Smooth muscle cell (in vitro differentiated cells): ENCODE data around the gene ADGRB3. TPM values are rescaled to one million over a fixed set of nuclear protein-coding genes. Genes with fewer than 3 reads are reported as not detected.
"Not testable (repeated sequence)": the region's sequence is repeated elsewhere in the genome, so short reads cannot be mapped to it uniquely, and the experiment has no call there.

Source experiments
- DNase-seq: peaks from one replicate; lab custom pipeline; 2025; ENCODE audit not compliant: unreplicated experiment; lab: John Stamatoyannopoulos, UW
- H2AFZ ChIP-seq: fragments of 200-600 bp; sonication (generic); 2 replicates; pipeline ENCODE4 v1.6.0; 2016; ENCODE audit warnings: antibody characterized with exemption, low read depth, mild to moderate bottlenecking
- H3F3A ChIP-seq: fragments of 200-600 bp; sonication (generic); 2 replicates; pipeline ENCODE4 v1.6.0; 2017; ENCODE audit warnings: antibody characterized with exemption, low read depth
- H3K27ac ChIP-seq: fragments of 200-600 bp; sonication (generic); 2 replicates; pipeline ENCODE4 v1.5.1; 2016; ENCODE audit warnings: low read depth, mild to moderate bottlenecking
- H3K27me3 ChIP-seq: fragments of 200-600 bp; sonication (generic); 2 replicates; pipeline ENCODE4 v1.6.1; 2016; ENCODE audit warnings: low read depth, mild to moderate bottlenecking
- H3K36me3 ChIP-seq: fragments of 200-600 bp; sonication (generic); 2 replicates; pipeline ENCODE4 v1.5.1; 2016; ENCODE audit warnings: low read depth
- H3K4me1 ChIP-seq: fragments of 200-600 bp; sonication (generic); 2 replicates; pipeline ENCODE4 v1.5.1; 2016; ENCODE audit warnings: low read depth
- H3K4me2 ChIP-seq: fragments of 200-600 bp; sonication (generic); 2 replicates; pipeline ENCODE4 v1.6.0; 2016; ENCODE audit warnings: mild to moderate bottlenecking
- H3K4me3 ChIP-seq: fragments of 200-600 bp; sonication (generic); 2 replicates; pipeline ENCODE4 v1.5.1; 2016; ENCODE audit warnings: mild to moderate bottlenecking
- H3K79me2 ChIP-seq: fragments of 200-600 bp; sonication (generic); 2 replicates; pipeline ENCODE4 v1.6.0; 2016; ENCODE audit warnings: low read depth, mild to moderate bottlenecking
- H3K9ac ChIP-seq: fragments of 200-600 bp; sonication (generic); 2 replicates; pipeline ENCODE4 v1.6.0; 2016; ENCODE audit warnings: low read depth
- H3K9me3 ChIP-seq: fragments of 200-600 bp; sonication (generic); replicated peaks from 2 replicates; pipeline ENCODE4 v1.5.1; 2016; ENCODE audit warnings: low read depth
- H4K20me1 ChIP-seq: fragments of 200-600 bp; sonication (generic); 2 replicates; pipeline ENCODE4 v1.6.0; 2016; ENCODE audit warnings: low read depth
- WGBS: methylation state at CpG from one replicate; pipeline ENCODE4 v1.1.7; 2016; ENCODE audit warnings: low lambda C conversion rate; 5-methylcytosine and 5-hydroxymethylcytosine counted together
- polyA plus RNA-seq: library from polyadenylated mRNA; unstranded; fragments of >200 nt; fragmentation: Nextera tagmentation; extraction: Ambion mirVana; gene quantifications from 2 replicates; pipeline ENCODE4 v1.2.1, GENCODE V29; 2016
- total RNA-seq: library from RNA; depleted of rRNA; stranded (reverse); fragments of >200 nt; gene quantifications from 2 replicates; pipeline ENCODE4 v1.2.3, GENCODE V29; 2014
- TF ChIP-seq, protein P1 (sequence below): fragments of 200-600 bp; sonication (generic); IDR thresholded peaks from 2 replicates; pipeline ENCODE4 v1.5.1; 2017; ENCODE audit warnings: borderline replicate concordance, mild to moderate bottlenecking, antibody characterized with exemption; ENCODE audit not compliant: insufficient read depth, poor library complexity, severe bottlenecking

ADGRB3 gene
- total and polyA plus RNA-seq, 2 experiments from 2014 or later, result 0.34 to 0.63 TPM

DNA sequence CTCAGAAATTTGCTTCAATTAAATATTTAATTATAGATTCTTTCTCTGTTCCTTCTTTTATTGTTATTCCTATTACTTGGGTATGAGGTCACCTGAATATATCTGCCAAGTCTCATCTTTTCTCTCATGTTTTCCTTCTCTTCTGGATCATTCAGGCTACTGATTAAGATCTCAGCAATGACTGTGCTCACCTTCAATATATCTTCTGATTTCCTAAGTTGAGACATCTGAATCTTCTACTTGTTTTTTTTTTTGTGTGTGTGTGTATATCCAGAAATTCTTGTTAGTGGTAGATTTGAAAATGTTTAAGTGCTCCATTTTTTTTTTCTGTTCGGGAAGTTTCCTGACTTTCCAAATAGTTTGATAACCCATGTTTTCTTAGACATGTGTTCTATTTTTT is 108.0 kb downstream of the ADGRB3 start:
- H3K4me1 ChIP-seq, result no peaks in the 10 kb centered on the region
- no peaks in the 10 kb centered on the region for H3K27me3 ChIP-seq
- H3K36me3 ChIP-seq, result no peaks in the 10 kb centered on the region
- no peak overlapping the region for H2AFZ ChIP-seq
- H4K20me1 ChIP-seq, result no peaks in the 10 kb centered on the region
- no peak overlapping the region for H3K4me2 ChIP-seq
- no peak overlapping the region for H3K4me3 ChIP-seq
- TF ChIP-seq, protein P1, sequence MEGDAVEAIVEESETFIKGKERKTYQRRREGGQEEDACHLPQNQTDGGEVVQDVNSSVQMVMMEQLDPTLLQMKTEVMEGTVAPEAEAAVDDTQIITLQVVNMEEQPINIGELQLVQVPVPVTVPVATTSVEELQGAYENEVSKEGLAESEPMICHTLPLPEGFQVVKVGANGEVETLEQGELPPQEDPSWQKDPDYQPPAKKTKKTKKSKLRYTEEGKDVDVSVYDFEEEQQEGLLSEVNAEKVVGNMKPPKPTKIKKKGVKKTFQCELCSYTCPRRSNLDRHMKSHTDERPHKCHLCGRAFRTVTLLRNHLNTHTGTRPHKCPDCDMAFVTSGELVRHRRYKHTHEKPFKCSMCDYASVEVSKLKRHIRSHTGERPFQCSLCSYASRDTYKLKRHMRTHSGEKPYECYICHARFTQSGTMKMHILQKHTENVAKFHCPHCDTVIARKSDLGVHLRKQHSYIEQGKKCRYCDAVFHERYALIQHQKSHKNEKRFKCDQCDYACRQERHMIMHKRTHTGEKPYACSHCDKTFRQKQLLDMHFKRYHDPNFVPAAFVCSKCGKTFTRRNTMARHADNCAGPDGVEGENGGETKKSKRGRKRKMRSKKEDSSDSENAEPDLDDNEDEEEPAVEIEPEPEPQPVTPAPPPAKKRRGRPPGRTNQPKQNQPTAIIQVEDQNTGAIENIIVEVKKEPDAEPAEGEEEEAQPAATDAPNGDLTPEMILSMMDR, result no peak
- H3K9ac ChIP-seq, result no peak overlapping the region
- H3K79me2 ChIP-seq, result no peaks in the 10 kb centered on the region
- 74% methylated on average over 1 of the region's 1 CpG for WGBS
- H3K9me3 ChIP-seq, result no peaks in the 10 kb centered on the region
- H3K27ac ChIP-seq, result no peak overlapping the region
- H3F3A ChIP-seq, result no peaks in the 10 kb centered on the region
- DNase-seq, result no peak

GRCh38 chr6:68744376-68744775 is 109.3 kb downstream of the ADGRB3 start:
- not testable (repeated sequence) for H3K4me2 ChIP-seq, H3K4me3 ChIP-seq, H2AFZ ChIP-seq, H3K4me1 ChIP-seq, H3K9ac ChIP-seq, DNase-seq, H4K20me1 ChIP-seq, H3K9me3 ChIP-seq, H3K27ac ChIP-seq, H3K36me3 ChIP-seq, H3K79me2 ChIP-seq, H3K27me3 ChIP-seq, H3F3A ChIP-seq
- WGBS, result 91% methylated on average over 1 of the region's 1 CpG

DNA sequence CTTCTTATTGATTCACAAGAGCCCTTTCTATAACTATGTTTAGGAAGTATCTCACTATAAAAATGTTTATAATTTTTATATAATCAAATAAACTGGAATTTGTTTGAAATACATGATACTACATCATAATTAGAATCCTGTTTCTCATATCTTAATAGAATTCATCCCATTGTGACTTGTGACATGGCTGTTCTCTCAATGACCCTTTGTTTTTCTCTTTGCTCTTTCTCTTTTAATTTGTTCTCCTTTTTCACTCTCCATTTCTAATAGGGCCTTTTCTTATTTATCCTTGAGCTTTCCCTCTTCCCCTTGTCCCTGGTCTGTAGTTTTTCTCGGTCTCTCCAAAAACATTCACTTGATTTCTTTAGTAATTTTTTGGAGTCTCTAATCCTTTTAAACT is 111.3 kb downstream of the ADGRB3 start:
- no peak overlapping the region for H3K9ac ChIP-seq
- H3K27me3 ChIP-seq, result no peaks in the 10 kb centered on the region
- no peak overlapping the region for H3K27ac ChIP-seq
- no peak for DNase-seq
- no peaks in the 10 kb centered on the region for H3K9me3 ChIP-seq
- no peaks in the 10 kb centered on the region for H3K79me2 ChIP-seq
- no peaks in the 10 kb centered on the region for H3F3A ChIP-seq
- H3K4me2 ChIP-seq, result no peak overlapping the region
- no peaks in the 10 kb centered on the region for H3K4me1 ChIP-seq
- 91% methylated on average over 1 of the region's 1 CpG for WGBS
- TF ChIP-seq, protein P1, result no peak
- H3K36me3 ChIP-seq, result no peaks in the 10 kb centered on the region
- no peaks in the 10 kb centered on the region for H4K20me1 ChIP-seq
- H2AFZ ChIP-seq, result no peak overlapping the region
- no peak overlapping the region for H3K4me3 ChIP-seq

DNA sequence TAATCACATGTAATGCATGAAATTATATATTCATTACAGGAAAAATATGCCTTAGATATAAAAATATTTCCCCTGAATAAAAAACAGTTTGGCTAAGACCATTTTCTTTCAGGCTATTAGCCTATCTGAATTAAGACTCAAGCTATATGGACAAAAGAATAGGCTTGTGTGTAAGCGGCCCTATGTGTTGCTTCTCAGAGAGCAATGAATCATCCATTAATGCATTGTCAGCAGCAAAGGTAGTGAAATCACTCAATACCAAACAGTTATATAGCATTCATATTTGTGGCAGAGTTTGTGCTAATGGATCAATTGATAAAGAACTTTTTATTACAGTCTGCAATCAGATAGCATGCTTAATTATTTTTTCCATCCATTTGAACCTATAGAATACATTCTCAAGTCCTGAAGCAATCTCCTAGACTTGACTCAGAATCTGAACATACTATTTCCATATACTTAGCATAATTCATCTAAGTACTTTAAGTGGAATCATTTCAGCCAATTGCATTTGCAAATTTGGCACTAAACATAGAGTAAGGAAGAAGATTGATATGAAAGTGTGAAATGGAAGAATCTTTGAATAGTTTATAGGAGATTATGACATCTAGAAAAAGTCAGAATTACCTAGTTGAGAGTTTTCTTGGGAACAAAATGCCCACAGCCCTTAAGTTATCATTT is 112.2 kb downstream of the ADGRB3 start:
- H3K4me2 ChIP-seq, result no peak overlapping the region
- no peak overlapping the region for H3K4me3 ChIP-seq
- no peaks in the 10 kb centered on the region for H4K20me1 ChIP-seq
- no peaks in the 10 kb centered on the region for H3K79me2 ChIP-seq
- no peak overlapping the region for H3K27ac ChIP-seq
- no peak overlapping the region for H2AFZ ChIP-seq
- DNase-seq, result no peak
- H3K27me3 ChIP-seq, result no peaks in the 10 kb centered on the region
- no peaks in the 10 kb centered on the region for H3K9me3 ChIP-seq
- H3F3A ChIP-seq, result no peaks in the 10 kb centered on the region
- no peaks in the 10 kb centered on the region for H3K36me3 ChIP-seq
- WGBS, result 94% methylated on average over 1 of the region's 1 CpG
- TF ChIP-seq, protein P1, result no peak
- no peaks in the 10 kb centered on the region for H3K4me1 ChIP-seq
- H3K9ac ChIP-seq, result no peak overlapping the region

GRCh38 chr6:68747832-68748231 is 112.8 kb downstream of the ADGRB3 start:
- not testable (repeated sequence) for H3K27ac ChIP-seq

More at GRCh38 chr6:68747832-68748231, 112.8 kb downstream of the ADGRB3 start:
- H2AFZ ChIP-seq, H3K9me3 ChIP-seq, H3K4me3 ChIP-seq, H3K4me1 ChIP-seq, DNase-seq, H3K36me3 ChIP-seq, H3K27me3 ChIP-seq, H4K20me1 ChIP-seq, H3K9ac ChIP-seq, H3K79me2 ChIP-seq, H3F3A ChIP-seq, H3K4me2 ChIP-seq: not testable (repeated sequence)
- 91% methylated on average over 3 of the region's 3 CpGs for WGBS
